HCT116 (cell line): ENCODE data around the gene OR4D9. TPM values are rescaled to one million over a fixed set of nuclear protein-coding genes. Genes with fewer than 3 reads are reported as not detected.
A peak's percentile ranks its signal among the peaks of the same experiment; 100 is the strongest.

ENCODE experiments used
- ATAC-seq: fragments of 200-7000 bp; cut with Tn5 transposase; 2 replicates; pipeline ENCODE4 v1.9.1; 2020; ENCODE audit warnings: mild to moderate bottlenecking, moderate library complexity
- BruUV-seq: library from RNA; stranded (reverse); fragments of 400-500 nt; replicated peaks from 2 replicates; lab custom pipeline; 2021; lab: Mats Ljungman, UMichigan
- CTCF ChIA-PET: fragments of 300-600 bp; sonication (Branson Sonifier 250); formaldehyde crosslinking; loops from one replicate; lab custom pipeline; 2021; ENCODE audit warnings: antibody characterized with exemption; lab: Charles Lee
- POLR2A ChIA-PET: fragments of 300-600, 350-600 bp; sonication (Branson Sonifier 250); formaldehyde crosslinking; loops from one replicate; lab custom pipeline; 2021; ENCODE audit warnings: antibody characterized with exemption; lab: Charles Lee
- RAD21 ChIA-PET, 2 experiments: fragments of 300-600 bp; sonication (Branson Sonifier 250); formaldehyde crosslinking; loops; one replicate each; lab custom pipeline; 2023; ENCODE audit warnings: low total read pairs in 2 of 2; ENCODE audit not compliant: uncharacterized antibody in 2 of 2, unreplicated experiment in 2 of 2, low non-redundant PET in 1 of 2; lab: Charles Lee
- DNase-seq: peaks from one replicate; pipeline ENCODE4 v3.0.0-alpha.2; 2010; ENCODE audit warnings: low read depth, low spot score
- H2AFZ ChIP-seq: fragments of 200-600 bp; shearing (Covaris generic), sonication (generic); 2 replicates; pipeline ENCODE4 v1.6.1; 2017; ENCODE audit warnings: low read depth, mixed run types, mixed read lengths, antibody characterized with exemption, low read length; ENCODE audit not compliant: poor library complexity, severe bottlenecking
- H3K27ac ChIP-seq: 2 replicates; pipeline ENCODE4 v1.5.1; 2012; ENCODE audit warnings: low read depth, low read length
- H3K27me3 ChIP-seq: fragments of 200-600 bp; sonication (generic); 2 replicates; pipeline ENCODE4 v1.6.1; 2016; ENCODE audit warnings: mixed run types, low read length, mixed read lengths; ENCODE audit not compliant: insufficient read depth
- H3K36me3 ChIP-seq, 2 experiments: fragments of 200-500 bp in 1 of 2; fragments of 200-600 bp in 1 of 2; sonication (Bioruptor generic) in 1 of 2; sonication (generic) in 1 of 2; 2 replicates each; pipeline versions ENCODE4 v1.5.1 to v1.6.1; 2014 to 2016; ENCODE audit warnings: low read length in 2 of 2, inconsistent platforms in 1 of 2, mixed read lengths in 1 of 2, mixed run types in 1 of 2; ENCODE audit not compliant: insufficient read depth in 2 of 2, control insufficient read depth in 1 of 2
- H3K4me1 ChIP-seq, 2 experiments: fragments of 200-600 bp in 1 of 2; sonication (generic) in 1 of 2; 2 replicates each; pipeline versions ENCODE4 v1.5.1 to v1.6.1; 2012 to 2017; ENCODE audit warnings: low read length in 2 of 2, inconsistent platforms in 1 of 2, mild to moderate bottlenecking in 1 of 2, mixed read lengths in 1 of 2, mixed run types in 1 of 2, moderate library complexity in 1 of 2; ENCODE audit not compliant: insufficient read depth in 2 of 2, control insufficient read depth in 1 of 2
- H3K4me2 ChIP-seq: fragments of 200-600 bp; sonication (generic); 2 replicates; pipeline ENCODE4 v1.6.1; 2017; ENCODE audit warnings: mixed run types, low read length, mixed read lengths
- H3K4me3 ChIP-seq, 2 experiments: fragments of 200-600 bp in 1 of 2; sonication (generic) in 1 of 2; replicated peaks in 1 of 2; 2 replicates each; pipeline ENCODE4 v1.5.1; 2011 to 2016; ENCODE audit warnings: low read length in 2 of 2, control low read depth in 1 of 2, low read depth in 1 of 2, mild to moderate bottlenecking in 1 of 2, mixed read lengths in 1 of 2, mixed run types in 1 of 2
- H3K79me2 ChIP-seq: fragments of 200-600 bp; sonication (generic); 2 replicates; pipeline ENCODE4 v1.6.1; 2017; ENCODE audit warnings: mild to moderate bottlenecking, mixed run types, low read length, moderate library complexity, mixed read lengths; ENCODE audit not compliant: insufficient read depth
- H3K9ac ChIP-seq: fragments of 200-600 bp; sonication (generic); 2 replicates; pipeline ENCODE4 v1.6.1; 2016; ENCODE audit warnings: low read length, mixed read lengths
- H3K9me2 ChIP-seq: fragments of 200-600 bp; sonication (generic), shearing (Covaris generic); 2 replicates; pipeline ENCODE4 v1.6.1; 2017; ENCODE audit warnings: mixed run types, mild to moderate bottlenecking, moderate library complexity; ENCODE audit not compliant: insufficient read depth
- H3K9me3 ChIP-seq, 2 experiments: fragments of 200-500 bp in 1 of 2; fragments of 200-600 bp in 1 of 2; sonication (Bioruptor generic) in 1 of 2; sonication (generic) in 1 of 2; 2 replicates each; pipeline ENCODE4 v1.6.1; 2014 to 2017; ENCODE audit warnings: low read length in 2 of 2, mixed read lengths in 2 of 2, inconsistent platforms in 1 of 2, low read depth in 1 of 2, mild to moderate bottlenecking in 1 of 2, mixed run types in 1 of 2, moderate library complexity in 1 of 2; ENCODE audit not compliant: control insufficient read depth in 1 of 2, insufficient read depth in 1 of 2
- H4K20me1 ChIP-seq: fragments of 200-600 bp; sonication (generic), shearing (Covaris generic); 2 replicates; pipeline ENCODE4 v1.6.1; 2017; ENCODE audit warnings: mixed run types, mild to moderate bottlenecking, moderate library complexity; ENCODE audit not compliant: insufficient read depth
- CBX3 ChIP-seq: IDR thresholded peaks from 2 replicates; pipeline ENCODE4 v1.6.1; 2012; ENCODE audit warnings: low read depth
- CEBPB ChIP-seq: IDR thresholded peaks from 2 replicates; pipeline ENCODE4 v1.6.1; 2012; ENCODE audit warnings: low read depth
- EGR1 ChIP-seq: IDR thresholded peaks from 2 replicates; pipeline ENCODE4 v1.6.1; 2012; ENCODE audit warnings: low read depth
- ELF1 ChIP-seq: IDR thresholded peaks from 2 replicates; pipeline ENCODE4 v1.6.1; 2012; ENCODE audit warnings: low read depth, borderline replicate concordance
- EZH2phosphoT487 ChIP-seq: fragments of 200-600 bp; IDR thresholded peaks from 2 replicates; pipeline ENCODE4 v1.6.1; 2018; ENCODE audit warnings: antibody characterized with exemption, borderline replicate concordance
- JUND ChIP-seq: IDR thresholded peaks from 2 replicates; pipeline ENCODE4 v1.6.1; 2012
- POLR2AphosphoS5 ChIP-seq: IDR thresholded peaks from 2 replicates; pipeline ENCODE4 v1.6.1; 2011; ENCODE audit warnings: mild to moderate bottlenecking, low read depth, low read length, moderate library complexity
- RAD21 ChIP-seq: IDR thresholded peaks from 2 replicates; pipeline ENCODE4 v1.6.1; 2012; ENCODE audit warnings: low read depth, mild to moderate bottlenecking
- SIN3A ChIP-seq: IDR thresholded peaks from 2 replicates; pipeline ENCODE4 v1.6.1; 2012; ENCODE audit warnings: low read depth
- SP1 ChIP-seq: IDR thresholded peaks from 2 replicates; pipeline ENCODE4 v1.6.1; 2012; ENCODE audit warnings: low read depth
- SRF ChIP-seq: IDR thresholded peaks from 2 replicates; pipeline ENCODE4 v1.6.1; 2012; ENCODE audit warnings: low read depth
- TCF7L2 ChIP-seq: IDR thresholded peaks from 2 replicates; pipeline ENCODE4 v1.7.0; 2011; ENCODE audit warnings: borderline replicate concordance, inconsistent platforms; ENCODE audit not compliant: insufficient read depth, insufficient read length; ENCODE audit errors: extremely low read depth
- YY1 ChIP-seq: IDR thresholded peaks from 2 replicates; pipeline ENCODE4 v1.6.1; 2011; ENCODE audit warnings: low read length, low read depth, moderate library complexity, mild to moderate bottlenecking; ENCODE audit not compliant: insufficient replicate concordance; ENCODE audit errors: extremely low read depth
- ZFX ChIP-seq: fragments of 450-650 bp; IDR thresholded peaks from 2 replicates; pipeline ENCODE4 v1.6.1; 2017
- ZNF274 ChIP-seq: fragments of 200-500 bp; sonication (Bioruptor generic); IDR thresholded peaks from 2 replicates; pipeline ENCODE4 v1.6.1; 2014; ENCODE audit warnings: mild to moderate bottlenecking, low read depth, low read length, inconsistent platforms
- intact Hi-C: fragments of 100-400 bp; cut with micrococcal nuclease; formaldehyde crosslinking; loops from 2 replicates; pipeline ENCODE4 v1.10.0; 2022
- total RNA-seq: library from RNA; stranded (reverse); gene quantifications from one replicate; pipeline ENCODE4 v1.2.1, GENCODE V29; 2021; ENCODE audit not compliant: unreplicated experiment
- TF ChIP-seq, protein P1 (sequence below), 3 experiments: fragments of 200-600 bp in 1 of 3; sonication (generic) in 1 of 3; IDR thresholded peaks in 2 of 3; conservative IDR thresholded peaks in 1 of 3; 2 replicates each; pipeline ENCODE4 v1.5.1; 2012 to 2017; ENCODE audit warnings: low read depth in 2 of 3, low read length in 2 of 3, antibody characterized with exemption in 1 of 3, borderline replicate concordance in 1 of 3, control low read depth in 1 of 3, mild to moderate bottlenecking in 1 of 3, mixed read lengths in 1 of 3, mixed run types in 1 of 3, moderate library complexity in 1 of 3; ENCODE audit not compliant: insufficient read depth in 1 of 3
- TF ChIP-seq, protein P2 (sequence below): IDR thresholded peaks from 2 replicates; pipeline ENCODE4 v1.6.1; 2011; ENCODE audit warnings: mild to moderate bottlenecking, low read length, moderate library complexity; ENCODE audit not compliant: insufficient replicate concordance; ENCODE audit errors: extremely low read depth
- TF ChIP-seq, protein P3 (sequence below): IDR thresholded peaks from 2 replicates; pipeline ENCODE4 v1.6.1; 2012

OR4D9 gene
- total RNA-seq, 1 experiment from 2014 or later = not detected

DNA sequence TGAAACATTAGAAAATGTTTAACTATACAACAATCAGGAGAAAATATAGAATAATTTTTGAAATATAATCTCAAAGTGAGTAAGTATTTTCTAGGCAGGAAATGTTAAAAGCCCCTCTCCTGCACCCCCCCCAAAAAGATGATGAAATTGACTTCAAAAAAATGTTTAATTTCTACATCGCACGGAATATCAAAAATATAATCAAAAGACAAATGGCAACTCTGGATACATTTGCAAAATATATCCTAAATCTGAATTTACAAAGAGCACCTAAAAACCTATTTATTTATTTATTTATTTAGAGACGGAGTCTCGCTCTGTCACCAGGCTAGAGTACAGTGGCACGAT, 36.9 kb downstream of the OR4D9 start:
- Histone ChIP-seq H3K27me3 (no peaks in the 10 kb centered on the region), H3K4me1 (peaks cover 48 to 77% of the 10 kb centered on the region in 2 experiments), H3K4me3 (no peak overlapping the region), H3K9ac (peak overlapping the region; percentile 31; the same call in 1 of the 2 replicates), H3K79me2 (no peaks in the 10 kb centered on the region), H3K9me2 (no peaks in the 10 kb centered on the region), H2AFZ (no peak overlapping the region), H3K4me2 (peak overlapping the region; percentile 59), H3K27ac (0 out of 2 replicates have a peak overlapping the region, but pooled peaks have one; percentile 4), H4K20me1 (no peaks in the 10 kb centered on the region), H3K36me3 (no peaks in the 10 kb centered on the region), H3K9me3 (no peaks in the 10 kb centered on the region)
- DNase-seq (no peak), ATAC-seq (no peak)
- no TSS peak for BruUV-seq
- POLR2A ChIA-PET = interaction anchor here (1.1 to 2.1 kb wide), 3 partner anchors 10 to 18 kb away, joined by 3 to 17 read pairs (median 3); no protein-coding TSS in a partner anchor
- TF ChIP-seq, protein P1, sequence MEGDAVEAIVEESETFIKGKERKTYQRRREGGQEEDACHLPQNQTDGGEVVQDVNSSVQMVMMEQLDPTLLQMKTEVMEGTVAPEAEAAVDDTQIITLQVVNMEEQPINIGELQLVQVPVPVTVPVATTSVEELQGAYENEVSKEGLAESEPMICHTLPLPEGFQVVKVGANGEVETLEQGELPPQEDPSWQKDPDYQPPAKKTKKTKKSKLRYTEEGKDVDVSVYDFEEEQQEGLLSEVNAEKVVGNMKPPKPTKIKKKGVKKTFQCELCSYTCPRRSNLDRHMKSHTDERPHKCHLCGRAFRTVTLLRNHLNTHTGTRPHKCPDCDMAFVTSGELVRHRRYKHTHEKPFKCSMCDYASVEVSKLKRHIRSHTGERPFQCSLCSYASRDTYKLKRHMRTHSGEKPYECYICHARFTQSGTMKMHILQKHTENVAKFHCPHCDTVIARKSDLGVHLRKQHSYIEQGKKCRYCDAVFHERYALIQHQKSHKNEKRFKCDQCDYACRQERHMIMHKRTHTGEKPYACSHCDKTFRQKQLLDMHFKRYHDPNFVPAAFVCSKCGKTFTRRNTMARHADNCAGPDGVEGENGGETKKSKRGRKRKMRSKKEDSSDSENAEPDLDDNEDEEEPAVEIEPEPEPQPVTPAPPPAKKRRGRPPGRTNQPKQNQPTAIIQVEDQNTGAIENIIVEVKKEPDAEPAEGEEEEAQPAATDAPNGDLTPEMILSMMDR (IDR thresholded peaks at IDR 0.05 in 2 of 3, conservative IDR thresholded peaks at IDR 0.05 in 1 of 3; ENCODE audit: borderline replicate concordance in 1 of 3, insufficient read depth in 1 of 3, low read depth in 2 of 3, low read length in 2 of 3) = no peak
- TF ChIP-seq ZFX (no peak), ZNF274 (no peak), EGR1 (no peak), JUND (no peak), SIN3A (no peak), SP1 (no peak), POLR2AphosphoS5 (no peak), CBX3 (no peak), EZH2phosphoT487 (no peak), SRF (no peak), CEBPB (no peak), YY1 (no peak), ELF1 (no peak), RAD21 (no peak), TCF7L2 (no peak)
- TF ChIP-seq, protein P2, sequence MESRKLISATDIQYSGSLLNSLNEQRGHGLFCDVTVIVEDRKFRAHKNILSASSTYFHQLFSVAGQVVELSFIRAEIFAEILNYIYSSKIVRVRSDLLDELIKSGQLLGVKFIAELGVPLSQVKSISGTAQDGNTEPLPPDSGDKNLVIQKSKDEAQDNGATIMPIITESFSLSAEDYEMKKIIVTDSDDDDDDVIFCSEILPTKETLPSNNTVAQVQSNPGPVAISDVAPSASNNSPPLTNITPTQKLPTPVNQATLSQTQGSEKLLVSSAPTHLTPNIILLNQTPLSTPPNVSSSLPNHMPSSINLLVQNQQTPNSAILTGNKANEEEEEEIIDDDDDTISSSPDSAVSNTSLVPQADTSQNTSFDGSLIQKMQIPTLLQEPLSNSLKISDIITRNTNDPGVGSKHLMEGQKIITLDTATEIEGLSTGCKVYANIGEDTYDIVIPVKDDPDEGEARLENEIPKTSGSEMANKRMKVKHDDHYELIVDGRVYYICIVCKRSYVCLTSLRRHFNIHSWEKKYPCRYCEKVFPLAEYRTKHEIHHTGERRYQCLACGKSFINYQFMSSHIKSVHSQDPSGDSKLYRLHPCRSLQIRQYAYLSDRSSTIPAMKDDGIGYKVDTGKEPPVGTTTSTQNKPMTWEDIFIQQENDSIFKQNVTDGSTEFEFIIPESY = no peak
- TF ChIP-seq, protein P3, sequence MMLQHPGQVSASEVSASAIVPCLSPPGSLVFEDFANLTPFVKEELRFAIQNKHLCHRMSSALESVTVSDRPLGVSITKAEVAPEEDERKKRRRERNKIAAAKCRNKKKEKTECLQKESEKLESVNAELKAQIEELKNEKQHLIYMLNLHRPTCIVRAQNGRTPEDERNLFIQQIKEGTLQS = no peak
- RAD21 ChIA-PET = no interaction called here
- CTCF ChIA-PET = interaction anchor here (4.7 kb wide), 1 partner anchor 11 kb away, joined by 26 read pairs; no protein-coding TSS in a partner anchor
- intact Hi-C loops = no loop called here
